ENCODE data around the gene SCYGR4. TPM values are rescaled to one million over a fixed set of nuclear protein-coding genes. Genes with fewer than 3 reads are reported as not detected.

Gene SCYGR4
- total and polyA plus RNA-seq, 9 of the 15 experiments (the other 6 are each of a cell fraction or from before 2014, with no cell fraction given) = 0.09 TPM; not detected in 8

- no peak for FAIRE-seq
- CTCF ChIA-PET (ENCODE audit: low intra/inter-chr PET ratio) = no interaction called here
- WGBS (ENCODE audit: insufficient coverage, low coverage, missing lambda C conversion rate) = 0% methylated on average over 5 of the region's 5 CpGs
Observed at GRCh38 chr2:227615906-227616305, 1.4 kb upstream of the SCYGR4 start.

More at GRCh38 chr2:227615906-227616305, 1.4 kb upstream of the SCYGR4 start:
- Histone ChIP-seq H3K9ac (ENCODE audit: insufficient read depth in 1 of 2, low read depth in 2 of 2, low read length in 2 of 2) (no peak overlapping the region), H3K4me1 (replicated peaks in 1 of 2; ENCODE audit: control insufficient read depth in 2 of 2, insufficient read depth in 2 of 2, low read length in 2 of 2) (no peaks in the 10 kb centered on the region), H3K27me3 (ENCODE audit: control insufficient read depth in 2 of 2, insufficient read depth in 2 of 2, low read length in 2 of 2) (peaks cover 0 to 40% of the 10 kb centered on the region in 2 experiments; a peak in 2 of 5 replicates), H3K27ac (ENCODE audit: extremely low read depth, low read depth, low read length) (no peak overlapping the region), H3K4me2 (ENCODE audit: insufficient read depth, low read length) (no peak overlapping the region), H4K20me1 (replicated peaks; ENCODE audit: control insufficient read depth, insufficient read depth, low read length) (no peaks in the 10 kb centered on the region), H3K4me3 (no peak overlapping the region), H3K9me3 (replicated peaks; ENCODE audit: control insufficient read depth, insufficient read depth, low read depth, low read length) (no peaks in the 10 kb centered on the region), H3K36me3 (ENCODE audit: control insufficient read depth, insufficient read depth, low read length) (no peaks in the 10 kb centered on the region), H3K79me2 (ENCODE audit: control insufficient read depth, insufficient read depth, low read length) (no peaks in the 10 kb centered on the region), H2AFZ (ENCODE audit: low read depth, low read length) (no peak overlapping the region), H3K9me1 (ENCODE audit: control insufficient read depth, insufficient read depth, low read length) (no peaks in the 10 kb centered on the region)
- in situ Hi-C loops (cut with MboI) (no loop called here), intact Hi-C loops (cut with micrococcal nuclease) (no loop called here)
- DNase-seq (ENCODE audit: extremely low read depth in 1 of 4, low spot score in 3 of 4) (no peak), ATAC-seq (no peak)
- TF ChIP-seq, protein P1, sequence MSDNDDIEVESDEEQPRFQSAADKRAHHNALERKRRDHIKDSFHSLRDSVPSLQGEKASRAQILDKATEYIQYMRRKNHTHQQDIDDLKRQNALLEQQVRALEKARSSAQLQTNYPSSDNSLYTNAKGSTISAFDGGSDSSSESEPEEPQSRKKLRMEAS (CRISPR knock-in tag; IDR thresholded peaks at IDR 0.05) = no peak
- TF ChIP-seq SMARCB1 (IDR thresholded peaks at IDR 0.05; ENCODE audit: insufficient read length, low read depth) (no peak), ZBTB5 (IDR thresholded peaks at IDR 0.05) (no peak), KLF1 (tag; IDR thresholded peaks at IDR 0.05) (no peak), ZNF23 (CRISPR knock-in tag; IDR thresholded peaks at IDR 0.05) (no peak)
- TF ChIP-seq, protein P2, sequence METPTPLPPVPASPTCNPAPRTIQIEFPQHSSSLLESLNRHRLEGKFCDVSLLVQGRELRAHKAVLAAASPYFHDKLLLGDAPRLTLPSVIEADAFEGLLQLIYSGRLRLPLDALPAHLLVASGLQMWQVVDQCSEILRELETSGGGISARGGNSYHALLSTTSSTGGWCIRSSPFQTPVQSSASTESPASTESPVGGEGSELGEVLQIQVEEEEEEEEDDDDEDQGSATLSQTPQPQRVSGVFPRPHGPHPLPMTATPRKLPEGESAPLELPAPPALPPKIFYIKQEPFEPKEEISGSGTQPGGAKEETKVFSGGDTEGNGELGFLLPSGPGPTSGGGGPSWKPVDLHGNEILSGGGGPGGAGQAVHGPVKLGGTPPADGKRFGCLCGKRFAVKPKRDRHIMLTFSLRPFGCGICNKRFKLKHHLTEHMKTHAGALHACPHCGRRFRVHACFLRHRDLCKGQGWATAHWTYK (CRISPR knock-in tag; IDR thresholded peaks at IDR 0.05) = no peak
- TF ChIP-seq, protein P3, sequence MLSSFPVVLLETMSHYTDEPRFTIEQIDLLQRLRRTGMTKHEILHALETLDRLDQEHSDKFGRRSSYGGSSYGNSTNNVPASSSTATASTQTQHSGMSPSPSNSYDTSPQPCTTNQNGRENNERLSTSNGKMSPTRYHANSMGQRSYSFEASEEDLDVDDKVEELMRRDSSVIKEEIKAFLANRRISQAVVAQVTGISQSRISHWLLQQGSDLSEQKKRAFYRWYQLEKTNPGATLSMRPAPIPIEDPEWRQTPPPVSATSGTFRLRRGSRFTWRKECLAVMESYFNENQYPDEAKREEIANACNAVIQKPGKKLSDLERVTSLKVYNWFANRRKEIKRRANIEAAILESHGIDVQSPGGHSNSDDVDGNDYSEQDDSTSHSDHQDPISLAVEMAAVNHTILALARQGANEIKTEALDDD (IDR thresholded peaks at IDR 0.05) = no peak
- BruUV-seq (replicated peaks) = no TSS peak
- POLR2A ChIA-PET = no interaction called here

All from K562 (cell line).